Esophagus squamous epithelium (tissue), 4 donors: ENCODE measurements around the gene PKN2.

Experiments used
- CTCF ChIP-seq, 6 experiments: fragments of 450-650 bp in 4 of 6; fragments of 200-600 bp in 2 of 6; sonication (generic) in 2 of 6; IDR thresholded peaks; one replicate each; pipeline ENCODE4 v1.5.1; 2016 to 2019; ENCODE audit warnings: antibody characterized with exemption in 6 of 6, mild to moderate bottlenecking in 4 of 6, moderate library complexity in 4 of 6
- POLR2A ChIP-seq, 4 donors: fragments of 450-650 bp; IDR thresholded peaks; one replicate each; pipeline ENCODE4 v1.6.1; 2017; ENCODE audit warnings: antibody characterized with exemption in 4 of 4, mild to moderate bottlenecking in 4 of 4, moderate library complexity in 3 of 4

GRCh38 chr1:88700425-88701013 lies 16.4 kb downstream of the PKN2 start:
- no peak for TF ChIP-seq POLR2A (IDR thresholded peaks at IDR 0.05)
- TF ChIP-seq CTCF (IDR thresholded peaks at IDR 0.05), result no peak
